RPMI7951 (cell line): ENCODE data around the gene BDH1. TPM values are rescaled to one million over a fixed set of nuclear protein-coding genes. Genes with fewer than 3 reads are reported as not detected.

Source experiments
- DNase-seq: peaks from one replicate; pipeline ENCODE4 v3.0.0-alpha.2; 2012; ENCODE audit warnings: low read depth
- total RNA-seq: library from RNA; depleted of rRNA; stranded (reverse); fragments of >200 nt; shearing (Covaris generic); gene quantifications from 2 replicates; pipeline ENCODE4 v1.2.3, GENCODE V29; 2014

The BDH1 gene
- total RNA-seq, 1 experiment from 2014 or later: 14.5 TPM

DNA sequence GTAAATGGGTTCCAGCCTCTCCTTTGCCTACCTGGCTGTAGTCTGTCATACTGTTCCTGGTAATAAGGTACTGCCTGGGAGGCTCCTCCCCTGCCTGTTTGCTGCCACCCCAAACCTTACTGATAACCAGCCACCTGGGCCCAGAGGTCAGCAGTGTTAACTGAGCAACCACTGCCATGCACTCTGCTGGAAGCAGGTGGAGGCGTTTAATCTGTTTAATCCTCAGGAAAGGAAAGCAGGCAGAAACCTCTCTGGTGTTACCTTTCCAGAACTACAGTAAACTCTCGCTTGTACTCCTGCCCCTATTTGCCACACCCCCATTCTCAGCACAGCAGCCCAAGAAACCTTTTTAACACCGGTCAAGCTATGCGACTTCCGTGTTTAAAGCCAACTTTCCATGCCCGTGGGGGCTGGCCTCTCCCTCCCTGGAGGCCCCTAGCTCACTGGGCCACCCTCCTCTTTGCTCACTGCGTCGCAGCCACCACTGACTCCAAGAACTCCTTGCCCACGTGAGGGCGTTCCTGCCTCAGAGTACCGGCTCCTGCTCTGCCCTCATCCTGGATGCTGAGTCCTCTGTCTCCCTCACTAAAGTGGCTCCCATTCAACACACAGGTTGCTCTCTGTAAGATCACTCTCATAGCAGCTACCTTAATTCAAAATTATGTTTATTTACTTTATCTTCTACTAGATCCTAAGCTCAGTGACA, 8.3 kb downstream of the BDH1 start:
- no peak for DNase-seq

DNA sequence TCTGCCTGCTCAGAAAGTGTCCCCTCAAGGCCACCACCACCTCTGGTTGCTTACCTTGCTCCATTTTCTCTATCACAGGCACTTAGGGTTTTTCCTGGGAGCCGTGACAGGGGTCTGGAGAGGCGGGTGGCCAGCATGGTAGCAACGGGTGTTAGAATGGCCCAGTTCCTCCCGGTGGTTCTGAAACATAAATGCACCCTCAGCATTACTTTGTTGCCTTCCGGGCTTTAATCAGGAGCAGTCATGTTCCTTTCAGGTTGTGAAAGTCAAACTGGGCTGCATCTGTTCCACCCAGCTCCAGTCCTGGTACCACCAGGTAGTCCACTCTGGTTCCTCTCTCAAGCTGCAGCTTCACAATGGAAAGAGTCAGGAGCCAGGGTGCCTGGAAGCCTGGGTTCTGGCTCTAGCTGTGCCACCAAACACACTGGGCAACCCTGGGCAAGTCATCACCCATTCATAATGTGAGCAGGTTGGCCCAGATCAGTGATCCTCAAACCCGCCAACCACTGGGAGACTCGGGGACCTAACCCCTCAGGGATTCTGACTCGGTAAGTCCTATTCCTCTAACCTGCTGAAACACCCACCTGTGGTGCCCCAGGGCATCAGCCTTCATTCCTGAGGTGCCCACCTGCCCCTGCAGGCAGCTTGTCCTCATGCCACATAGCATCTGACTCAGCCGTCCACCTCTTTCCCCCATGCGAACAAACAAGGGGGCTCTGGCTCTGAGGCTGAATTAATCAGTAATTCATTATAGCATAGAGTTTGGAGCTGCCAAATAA, 9.3 kb downstream of the BDH1 start:
- no peak for DNase-seq

DNA sequence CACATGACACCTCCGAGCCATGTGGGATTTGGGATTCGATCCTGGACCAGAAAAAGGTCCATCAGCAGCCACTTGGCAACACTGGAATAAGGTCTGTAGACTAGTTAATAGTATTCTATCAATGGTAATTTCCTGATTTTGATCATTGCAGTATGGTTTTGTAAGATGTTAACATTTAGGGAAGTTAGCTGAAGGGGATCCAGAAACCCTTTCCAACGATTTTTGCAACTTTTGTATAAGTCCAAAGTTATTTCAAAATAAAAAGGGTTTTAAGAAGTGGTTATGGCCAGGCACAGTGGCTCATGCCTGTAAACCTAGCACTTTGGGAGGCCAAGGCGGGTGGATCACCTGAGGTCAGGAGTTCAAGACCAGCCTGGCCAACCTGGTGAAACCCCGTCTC, 10.2 kb downstream of the BDH1 start:
- DNase-seq: no peak

DNA sequence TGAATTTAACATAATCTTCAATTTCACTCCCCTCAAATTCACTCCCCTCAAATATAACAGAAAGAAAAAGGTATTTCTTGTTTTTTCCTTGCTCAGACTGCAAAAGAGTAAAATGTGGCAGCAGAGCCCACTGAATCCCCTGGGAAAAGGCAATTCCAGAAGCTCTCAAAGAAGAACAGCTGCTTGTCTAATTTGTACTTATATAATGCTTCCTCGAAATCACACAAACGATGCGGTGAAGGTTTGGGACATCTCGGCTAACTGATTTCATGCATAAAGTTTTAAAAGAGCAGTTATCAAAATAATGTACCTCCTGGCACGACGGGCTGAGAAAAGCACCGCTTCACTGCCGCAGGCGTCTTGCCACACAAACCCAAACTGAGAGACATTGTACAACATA, 10.7 kb downstream of the BDH1 start:
- no peak for DNase-seq

DNA sequence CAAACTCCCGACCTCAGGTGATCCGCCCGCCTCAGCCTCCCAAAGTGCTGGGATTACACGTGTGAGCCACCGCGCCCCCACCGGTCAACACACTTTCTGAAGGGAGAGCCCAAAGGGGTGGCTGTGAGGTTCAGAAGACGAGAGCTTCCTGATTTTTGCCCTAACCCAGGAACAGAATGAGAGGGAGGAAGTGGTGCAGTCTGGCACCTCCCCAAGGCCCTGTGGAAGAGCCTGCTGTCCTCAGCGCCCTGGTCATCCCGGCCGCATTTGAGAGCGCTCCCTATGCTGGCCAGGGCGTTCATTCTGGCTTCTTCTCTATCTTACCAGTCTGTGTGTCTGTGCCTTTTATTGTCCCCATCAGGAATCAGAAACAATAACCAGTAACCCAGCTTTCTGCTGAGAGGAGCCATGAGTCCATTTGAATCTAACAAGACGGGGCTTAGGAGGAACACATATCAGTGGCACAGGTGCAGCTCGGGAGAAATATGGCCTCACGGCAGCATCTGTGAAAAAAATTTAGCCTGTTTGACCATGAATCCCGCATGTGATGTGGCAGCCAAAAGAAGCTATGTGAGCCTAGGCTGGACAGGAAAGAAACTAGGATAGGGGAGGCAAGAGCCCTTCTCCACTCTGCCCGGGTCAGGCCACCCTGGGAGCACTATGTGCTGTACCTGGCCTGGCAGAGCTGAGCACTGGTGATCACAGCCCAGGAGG, 12.9 kb downstream of the BDH1 start:
- DNase-seq: no peak

DNA sequence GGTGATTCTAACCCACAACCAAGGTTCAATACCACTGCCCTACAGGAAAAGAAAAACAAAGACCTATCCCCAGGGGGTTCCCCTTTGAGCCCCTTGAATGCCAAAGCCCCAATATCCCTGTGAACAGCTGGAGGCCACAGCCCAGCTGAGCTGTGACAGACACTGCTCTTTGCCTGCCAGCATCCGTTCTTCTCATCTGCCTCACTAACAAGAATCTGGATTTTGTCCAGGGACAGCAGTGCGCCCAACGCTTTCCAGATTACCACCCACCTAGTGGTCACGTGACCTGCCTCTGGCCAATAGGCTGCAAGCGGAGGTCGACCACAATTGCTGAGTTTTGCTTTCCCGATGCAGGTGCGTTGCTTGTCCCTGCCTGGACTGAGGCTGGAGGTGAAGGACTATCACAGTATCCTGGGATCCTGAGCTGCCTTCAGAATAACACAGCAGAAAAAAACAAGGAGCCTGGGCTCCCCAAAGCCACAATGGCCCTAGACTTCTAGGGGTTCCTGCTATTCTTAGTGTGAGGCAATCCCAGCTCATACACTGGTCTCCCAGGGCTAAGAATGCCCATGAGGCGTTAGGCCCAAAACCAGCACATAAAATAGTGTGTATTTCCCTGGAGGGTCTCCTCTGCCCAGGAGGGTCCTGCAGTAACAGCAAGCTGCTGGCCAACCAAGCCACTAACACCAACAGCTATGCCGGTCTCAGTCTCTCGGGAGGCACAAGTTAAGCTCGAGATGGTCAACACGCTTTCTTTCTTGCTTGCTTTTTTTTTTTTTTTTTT, 13.8 kb downstream of the BDH1 start:
- DNase-seq: no peak

DNA sequence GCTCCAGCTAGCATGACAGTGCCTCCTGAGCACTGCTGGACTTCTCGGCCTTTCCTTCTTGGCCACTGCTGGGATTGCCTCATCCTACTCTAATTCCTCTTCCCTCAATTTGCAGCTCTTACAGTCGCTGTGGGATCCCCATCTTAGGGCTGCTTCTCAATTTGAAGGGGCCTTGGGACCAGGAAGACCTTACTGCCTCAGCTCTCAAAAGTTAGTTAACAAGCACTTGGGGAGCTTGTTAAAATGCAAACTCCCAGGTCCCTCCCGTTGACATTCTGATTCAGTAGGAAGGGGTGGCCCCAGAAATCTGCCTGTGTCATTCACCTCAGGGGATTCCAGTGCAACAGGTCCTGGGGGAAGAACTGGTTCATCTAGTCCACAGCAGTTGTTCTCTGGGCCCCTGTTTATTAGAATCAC, 14.8 kb downstream of the BDH1 start:
- DNase-seq: no peak

DNA sequence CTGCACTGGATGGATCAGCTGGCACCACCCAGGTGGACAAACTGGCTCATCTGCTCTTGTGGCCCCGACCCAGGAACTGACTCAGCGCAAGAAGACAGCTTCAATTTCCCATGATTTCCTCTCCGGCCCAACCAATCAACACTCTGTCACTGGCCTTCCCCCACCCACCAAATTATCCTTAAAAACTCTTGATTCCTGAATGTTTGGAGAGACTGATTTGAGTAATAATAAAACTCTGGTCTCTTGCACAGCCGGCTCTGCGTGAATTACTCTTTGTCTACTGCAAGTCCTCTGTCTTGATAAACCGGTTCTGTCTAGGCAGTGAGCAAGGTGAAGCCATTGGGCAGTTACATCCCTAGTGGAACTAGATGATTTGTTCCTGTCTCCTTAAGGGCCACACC, 16.1 kb downstream of the BDH1 start:
- no peak for DNase-seq

DNA sequence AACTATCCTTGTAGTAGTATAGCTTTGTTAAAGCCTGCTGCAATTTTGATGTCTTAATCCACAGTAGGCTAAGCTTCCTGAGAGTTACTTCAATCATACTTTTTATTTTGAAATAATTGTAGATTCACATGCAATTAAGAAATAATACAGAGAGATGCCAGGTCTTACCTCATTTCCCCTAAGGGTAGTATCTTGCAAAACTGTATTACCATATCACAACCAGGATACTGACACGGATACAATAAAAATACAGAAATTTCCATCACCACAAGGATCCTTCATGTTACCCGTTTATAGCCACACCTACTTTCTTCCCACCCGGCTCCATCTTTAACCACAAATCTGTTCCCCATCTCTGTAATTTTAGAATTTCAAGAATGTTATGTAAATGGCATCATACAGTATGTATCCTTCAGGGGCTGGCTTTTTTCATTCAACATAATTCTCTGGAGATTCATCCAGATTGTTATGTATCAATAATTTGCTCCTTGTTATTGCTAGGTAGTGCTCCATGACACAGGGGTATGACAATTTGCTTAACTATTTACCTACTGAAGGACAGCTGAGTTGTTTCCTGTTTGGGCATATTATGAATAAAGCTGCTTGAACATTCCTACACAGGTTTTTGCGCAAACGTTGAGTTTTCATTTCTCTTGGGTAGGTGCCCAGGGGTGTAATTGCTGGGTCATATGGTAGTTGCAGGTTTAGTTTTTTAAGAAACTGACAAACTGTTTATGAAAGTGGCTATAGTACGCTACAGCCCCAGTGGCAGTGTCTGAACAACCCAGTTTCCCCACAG, 21.6 kb downstream of the BDH1 start:
- DNase-seq: no peak

DNA sequence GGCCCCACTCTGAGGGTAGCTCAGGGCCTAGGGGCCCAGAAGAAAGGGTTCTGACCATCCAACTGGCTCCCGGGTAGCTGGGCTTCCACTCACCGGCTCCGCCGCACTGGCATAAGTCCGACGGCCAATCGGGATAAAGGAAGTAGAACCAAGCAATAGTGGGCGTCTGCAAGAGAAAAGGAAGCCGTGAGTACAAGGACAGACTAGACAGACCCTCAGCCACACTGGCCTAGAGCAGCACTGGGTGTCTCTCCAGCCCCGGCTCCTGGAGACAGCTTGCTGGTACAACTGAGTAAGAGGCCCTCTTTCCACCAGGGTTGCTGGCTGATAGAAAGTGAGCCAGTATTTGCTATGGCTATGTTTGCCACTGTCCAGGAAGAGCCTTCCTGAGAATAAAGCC, 22.4 kb downstream of the BDH1 start:
- no peak for DNase-seq

DNA sequence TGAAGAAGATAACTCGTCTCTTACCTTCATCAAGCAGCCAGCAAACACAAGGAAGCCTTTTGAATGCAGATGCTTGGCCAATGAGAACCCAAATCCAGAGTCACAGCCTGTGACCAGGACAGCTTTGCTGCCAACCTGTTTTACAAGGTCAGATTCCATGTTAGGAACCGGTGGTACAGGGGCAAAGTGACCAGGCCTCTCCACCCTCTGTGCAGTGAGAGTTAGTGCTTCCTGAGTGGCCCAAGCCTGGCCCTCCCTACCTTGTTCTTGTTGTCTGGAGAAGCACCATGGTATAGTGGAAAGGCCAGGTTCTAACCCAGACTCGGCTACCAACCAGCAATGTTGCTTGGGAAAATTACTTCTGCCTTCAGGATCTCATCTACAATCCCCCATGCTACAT, 23.4 kb downstream of the BDH1 start:
- DNase-seq: no peak

DNA sequence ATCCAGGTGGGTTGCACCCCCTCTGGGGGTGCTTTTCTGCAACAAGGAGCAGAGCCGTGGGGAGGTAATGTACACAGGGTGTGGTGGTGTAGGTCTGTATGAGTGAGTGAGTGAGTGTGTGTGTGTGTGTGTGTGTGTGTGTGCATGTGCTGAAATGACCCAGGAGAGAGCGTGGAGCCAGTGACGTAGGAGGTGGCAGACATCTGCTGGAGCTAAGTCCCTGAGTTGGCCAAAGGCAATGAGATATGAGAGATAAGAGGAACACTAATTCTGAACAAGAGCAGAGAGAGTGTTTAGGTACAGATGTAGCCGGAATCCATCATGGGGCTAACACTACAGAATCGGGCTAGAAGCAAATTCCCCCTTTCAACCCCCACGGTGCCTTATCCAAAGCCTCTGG, 27.6 kb downstream of the BDH1 start:
- no peak for DNase-seq

DNA sequence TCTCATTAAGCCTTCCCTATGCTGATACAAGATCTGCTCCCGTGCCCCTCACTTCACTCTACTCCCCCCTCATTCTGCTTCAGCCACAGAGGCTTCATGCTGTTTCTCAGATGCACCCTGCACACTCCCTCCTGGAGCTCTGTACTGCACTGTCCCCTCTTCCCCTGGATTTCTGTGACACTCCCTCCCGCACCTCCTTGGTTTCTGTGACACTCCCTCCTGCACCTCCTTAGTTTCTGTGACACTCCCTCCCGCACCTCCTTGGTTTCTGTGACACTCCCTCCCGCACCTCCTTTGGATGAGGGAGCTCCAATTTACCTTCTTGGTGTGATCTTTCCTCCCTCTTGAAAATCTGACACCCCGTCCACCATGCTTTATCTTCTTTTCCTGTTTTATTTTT, 28.2 kb downstream of the BDH1 start:
- DNase-seq: no peak

DNA sequence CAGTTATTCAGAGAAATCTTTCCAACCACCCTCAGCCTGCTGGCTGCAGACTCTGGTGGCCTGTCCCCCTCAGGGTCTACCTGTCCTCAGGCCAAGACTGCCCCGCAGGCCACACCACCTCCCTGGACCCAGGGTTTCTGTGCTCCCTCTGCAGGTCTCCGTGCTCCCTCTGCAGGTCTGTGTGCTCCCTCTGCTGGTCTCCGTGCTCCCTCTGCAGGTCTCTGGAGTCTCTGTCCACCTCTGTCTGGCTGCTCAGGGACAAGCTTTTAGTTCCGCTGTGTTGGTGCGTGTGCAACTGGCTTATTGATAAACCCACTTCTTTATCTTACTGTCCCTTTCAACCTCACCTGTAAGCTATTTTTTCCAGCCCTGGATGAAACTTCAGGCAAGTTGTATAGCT, 30.1 kb downstream of the BDH1 start:
- peak; percentile 46 for DNase-seq

DNA sequence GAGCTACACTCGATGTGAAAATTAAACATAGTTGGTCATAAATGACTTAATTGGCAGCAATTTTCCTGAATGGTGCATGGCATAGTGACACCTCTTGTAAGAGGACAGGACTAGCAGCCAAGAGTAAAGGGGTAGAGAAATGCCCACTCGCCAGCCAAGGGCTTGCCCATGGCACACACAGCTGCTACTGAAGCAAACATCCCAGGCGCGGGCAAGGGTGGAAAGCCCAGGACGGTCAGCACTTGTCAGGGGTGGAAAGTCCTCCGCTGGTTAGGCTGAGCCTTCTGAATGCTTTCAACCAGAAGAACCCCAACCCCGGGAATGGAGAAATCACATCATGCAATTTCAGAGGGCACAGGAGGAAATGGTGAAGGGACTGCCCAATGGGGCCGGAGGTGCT, 31.6 kb downstream of the BDH1 start:
- DNase-seq: no peak

DNA sequence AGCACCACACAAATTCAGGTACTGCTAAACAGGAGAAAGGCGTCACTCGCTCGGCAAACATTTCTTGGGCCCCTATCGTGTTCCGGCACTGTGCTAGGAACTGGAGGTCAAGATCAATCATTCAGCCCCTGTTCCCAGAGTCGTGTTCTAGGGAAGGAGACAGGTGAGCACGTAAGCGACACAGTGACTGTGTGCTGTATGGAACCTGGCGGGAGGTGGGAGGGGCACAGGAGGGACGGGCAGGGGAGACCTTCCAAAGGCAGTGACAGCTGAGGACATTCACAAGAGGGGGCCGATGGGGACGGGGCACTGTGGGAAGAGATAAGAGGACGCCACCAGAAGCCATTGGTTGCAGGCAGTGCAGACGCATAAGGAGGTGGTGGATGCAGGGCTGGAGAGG, 32.2 kb downstream of the BDH1 start:
- no peak for DNase-seq

DNA sequence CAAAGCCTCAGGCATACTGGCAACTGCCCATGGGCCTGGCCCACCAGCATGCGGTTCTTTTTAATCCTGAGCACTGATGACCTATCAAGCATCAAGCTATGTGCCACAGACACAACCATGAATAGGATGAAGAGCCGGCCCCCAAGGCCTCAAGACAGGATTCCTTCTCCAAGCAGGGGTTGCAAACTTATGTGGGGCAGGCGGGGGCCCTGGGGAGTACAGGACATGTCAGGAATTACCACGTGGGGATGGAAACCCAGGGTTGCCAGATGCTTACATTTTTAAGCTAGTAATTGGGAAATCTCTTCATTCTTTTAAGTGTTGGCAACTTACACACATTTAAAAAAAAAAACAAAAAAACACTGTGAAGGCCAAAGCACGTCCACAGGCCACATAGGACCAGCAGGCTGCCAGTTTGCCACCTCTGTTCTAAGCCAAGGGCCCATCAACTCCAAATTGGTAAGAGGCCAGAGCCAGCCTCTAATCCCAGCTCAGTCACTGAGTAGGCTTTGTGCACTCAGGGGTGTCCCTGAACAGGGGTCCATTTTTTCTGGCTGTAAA, 32.8 kb downstream of the BDH1 start:
- DNase-seq: no peak

DNA sequence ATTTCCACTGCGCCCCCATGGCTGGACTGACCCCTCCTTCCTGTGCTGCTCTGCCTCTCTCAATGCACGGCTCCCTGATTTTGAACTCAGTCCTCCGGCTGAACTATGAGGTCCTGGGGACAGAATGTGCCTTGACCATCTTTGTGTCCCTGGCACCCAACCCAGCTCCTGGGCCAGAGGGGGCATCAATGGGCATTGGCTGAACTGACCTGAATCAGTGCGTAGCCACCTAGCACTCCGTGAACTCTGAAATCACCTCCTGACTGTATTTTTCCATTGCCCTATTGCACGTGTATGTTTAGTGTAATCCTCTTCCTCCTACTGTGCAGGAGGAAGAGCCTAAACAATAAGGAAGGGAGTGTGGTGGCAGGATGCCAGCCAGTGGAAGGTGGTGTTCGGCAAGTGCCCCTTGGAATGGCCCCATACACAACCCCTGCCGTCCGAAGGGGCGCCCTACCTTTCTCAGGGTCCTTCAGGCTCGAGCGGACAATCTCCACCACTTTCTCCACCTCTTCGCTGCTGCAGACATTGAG, 33.5 kb downstream of the BDH1 start:
- DNase-seq: no peak

DNA sequence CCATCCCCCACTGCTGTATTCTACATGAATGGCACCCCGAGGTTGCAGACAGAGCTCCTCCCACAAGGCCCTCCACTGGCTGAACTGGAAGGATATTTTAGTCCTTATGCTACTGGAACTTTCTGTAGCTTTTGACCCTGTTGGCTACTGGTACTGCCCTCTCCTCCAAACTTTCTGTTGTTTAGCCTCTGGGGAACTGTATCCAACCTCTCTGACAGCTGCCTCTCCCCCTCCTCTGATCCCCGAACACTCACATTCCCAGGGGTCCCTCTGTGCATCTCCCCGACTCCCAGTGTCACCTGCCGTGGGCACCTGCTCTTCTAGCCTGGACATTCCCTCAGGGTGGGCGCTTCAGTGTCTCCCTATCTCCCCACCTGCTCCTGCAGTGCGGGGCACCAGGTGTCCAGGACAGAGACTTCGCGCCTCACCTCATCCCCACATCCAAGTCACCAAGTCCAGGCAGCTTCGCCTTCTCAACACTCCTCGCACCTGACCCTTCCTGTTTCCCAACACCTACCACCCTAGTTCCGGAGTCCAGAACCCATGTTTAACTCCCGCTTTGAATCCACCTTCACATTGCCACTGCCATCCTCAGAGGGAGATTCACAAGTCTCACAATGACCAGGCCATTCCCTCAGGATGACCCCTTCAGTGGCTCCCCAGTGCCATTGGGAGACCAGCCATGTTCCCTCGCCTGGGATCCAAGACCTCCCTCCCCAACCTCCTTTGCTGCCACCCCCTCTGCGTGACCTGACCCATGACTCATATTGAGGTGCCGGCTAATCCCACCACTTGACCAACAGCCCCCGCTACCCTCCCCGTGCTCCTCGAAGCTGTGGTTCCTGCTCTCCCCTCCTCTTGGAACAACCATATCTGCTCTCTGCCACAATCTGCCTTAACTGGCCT, 34.2 kb downstream of the BDH1 start:
- no peak for DNase-seq
